ENCODE data around the gene KCNQ5. TPM values are rescaled to one million over a fixed set of nuclear protein-coding genes. Genes with fewer than 3 reads are reported as not detected.

KCNQ5 gene
- total and polyA plus RNA-seq, 9 donors, result 0.28 to 0.86 (median 0.57) TPM

DNA sequence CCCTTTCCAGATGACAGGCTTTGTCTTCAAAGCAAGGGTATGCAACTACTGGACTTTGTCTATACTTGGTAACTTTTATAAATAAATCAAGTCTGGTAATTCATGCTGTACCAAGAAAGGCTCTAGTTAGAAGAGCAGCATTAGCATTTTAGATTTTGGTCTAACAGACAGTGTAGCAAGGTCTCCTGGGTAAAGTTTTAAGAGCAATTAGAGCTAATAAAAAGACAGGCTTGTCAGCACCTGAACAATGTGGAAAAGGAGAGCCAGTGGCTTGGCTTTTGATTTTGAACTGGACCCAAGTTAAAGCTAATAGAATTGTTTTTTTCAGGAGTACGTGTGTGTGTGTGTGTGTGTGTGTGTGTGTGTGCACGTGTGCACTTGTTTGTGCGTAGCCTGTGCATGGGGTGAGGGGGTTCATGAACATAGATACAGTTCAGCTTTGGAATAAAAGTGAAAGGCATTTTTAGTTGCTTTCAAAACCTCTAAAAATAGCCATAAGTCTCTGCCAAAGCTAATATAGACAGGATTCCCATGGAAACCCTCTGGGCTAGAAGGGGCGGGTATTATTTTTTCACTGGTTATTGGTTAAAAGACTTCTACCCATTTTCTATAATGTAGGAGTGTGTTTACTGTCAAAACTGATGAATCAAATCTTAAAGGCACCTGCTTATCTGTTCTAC is 138.4 kb downstream of the KCNQ5 start:
- Histone ChIP-seq H3K27ac (ENCODE audit: low read length) (no peak overlapping the region), H3K4me3 (ENCODE audit: low read length) (no peak overlapping the region), H3K27me3 (ENCODE audit: control insufficient read depth, insufficient read depth, low read length) (no peaks in the 10 kb centered on the region), H3K36me3 (ENCODE audit: control insufficient read depth, insufficient read depth, low read length) (no peaks in the 10 kb centered on the region), H3K9me3 (replicated peaks; ENCODE audit: control insufficient read depth, low read depth, low read length) (no peaks in the 10 kb centered on the region), H3K4me1 (ENCODE audit: control insufficient read depth, insufficient read depth, low read length) (no peaks in the 10 kb centered on the region)
- 20% methylated on average over 3 of the region's 4 CpGs for WGBS (ENCODE audit: insufficient coverage)
- DNase-seq, result peak; percentile 65

DNA sequence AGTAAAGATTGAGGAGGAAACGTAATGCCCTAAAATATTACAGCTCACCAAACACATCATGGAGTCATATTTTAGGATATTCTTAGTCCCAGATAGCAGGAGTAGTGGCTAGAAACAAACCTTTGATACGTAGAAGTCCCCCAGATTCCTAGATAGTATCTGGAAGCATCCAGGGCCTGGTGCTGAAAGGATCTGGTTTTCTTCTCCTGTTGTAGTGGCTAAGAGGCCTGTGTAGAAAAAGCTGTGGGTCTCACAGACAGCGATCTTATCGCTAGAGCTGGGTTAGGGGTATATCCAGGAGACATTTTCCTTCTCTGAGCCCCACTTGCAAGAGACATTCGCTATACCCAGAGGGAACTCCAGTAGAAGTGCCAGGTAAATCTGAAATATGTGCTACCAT is 139.9 kb downstream of the KCNQ5 start:
- Histone ChIP-seq H3K27me3 (ENCODE audit: control insufficient read depth, insufficient read depth, low read length) (no peaks in the 10 kb centered on the region), H3K4me3 (ENCODE audit: low read length) (no peak overlapping the region), H3K4me1 (ENCODE audit: control insufficient read depth, insufficient read depth, low read length) (no peaks in the 10 kb centered on the region), H3K27ac (ENCODE audit: low read length) (no peak overlapping the region), H3K9me3 (replicated peaks; ENCODE audit: control insufficient read depth, low read depth, low read length) (no peaks in the 10 kb centered on the region), H3K36me3 (ENCODE audit: control insufficient read depth, insufficient read depth, low read length) (no peaks in the 10 kb centered on the region)
- DNase-seq, result no peak
- 50% methylated on average over 1 of the region's 5 CpGs for WGBS (ENCODE audit: insufficient coverage)

DNA sequence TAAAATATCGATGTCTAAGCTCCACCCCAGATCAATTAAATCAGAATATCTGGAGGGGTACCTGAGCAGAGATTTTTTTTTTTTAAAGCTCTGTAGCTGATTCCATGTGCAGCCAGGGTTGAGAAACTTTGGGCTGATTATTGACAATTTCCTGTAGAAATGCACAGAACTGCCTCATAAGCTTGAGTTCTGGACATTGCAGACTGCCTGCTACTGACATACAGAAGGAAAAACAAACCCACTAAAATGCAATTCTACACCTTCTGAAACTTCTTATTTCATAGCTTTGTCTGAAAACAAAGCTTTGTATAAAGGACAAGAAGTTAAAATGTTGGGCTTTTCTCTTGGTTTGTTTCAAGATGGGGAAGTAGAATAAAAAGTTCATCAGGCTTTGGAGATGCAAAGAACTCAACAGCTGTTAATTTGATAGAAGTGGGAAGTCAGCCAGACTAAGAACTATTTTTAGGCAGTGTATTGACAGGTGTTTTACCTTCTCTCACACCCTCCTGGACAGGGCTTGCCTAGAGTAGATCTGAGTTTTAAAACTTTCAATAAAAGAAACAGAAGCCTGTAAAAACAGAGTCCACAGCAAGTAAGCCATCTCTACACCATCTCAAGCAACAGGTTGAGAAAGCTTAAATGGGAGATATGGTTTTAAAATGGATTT is 147.7 kb downstream of the KCNQ5 start:
- Histone ChIP-seq H3K9me3 (replicated peaks; ENCODE audit: control insufficient read depth, low read depth, low read length) (no peaks in the 10 kb centered on the region), H3K27me3 (ENCODE audit: control insufficient read depth, insufficient read depth, low read length) (no peaks in the 10 kb centered on the region), H3K4me3 (ENCODE audit: low read length) (no peak overlapping the region), H3K4me1 (ENCODE audit: control insufficient read depth, insufficient read depth, low read length) (no peaks in the 10 kb centered on the region), H3K27ac (ENCODE audit: low read length) (no peak overlapping the region), H3K36me3 (ENCODE audit: control insufficient read depth, insufficient read depth, low read length) (no peaks in the 10 kb centered on the region)
- WGBS (ENCODE audit: insufficient coverage), result no CpG with 5 or more reads among the region's 1 CpG
- peak; percentile 24 for DNase-seq

DNA sequence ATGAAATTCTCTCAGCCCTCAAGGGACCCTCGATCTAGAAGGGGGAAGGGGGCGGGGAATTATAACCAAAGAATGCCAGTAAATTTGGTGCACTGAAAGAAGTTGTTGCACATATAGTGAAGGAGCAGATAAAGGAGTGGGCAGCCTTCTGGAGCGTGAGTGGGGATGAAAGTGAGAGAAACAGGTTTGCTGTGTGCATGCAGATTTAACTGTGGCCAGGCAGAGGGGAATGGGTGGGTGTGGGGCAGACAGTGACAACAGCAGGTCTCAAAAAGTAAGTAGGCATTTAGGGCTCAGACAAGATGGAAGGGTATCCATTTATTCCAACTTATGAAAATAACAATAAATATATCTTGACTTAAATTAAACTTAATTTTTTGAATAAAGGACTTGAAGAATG is 149.1 kb downstream of the KCNQ5 start:
- Histone ChIP-seq H3K9me3 (replicated peaks; ENCODE audit: control insufficient read depth, low read depth, low read length) (no peaks in the 10 kb centered on the region), H3K36me3 (ENCODE audit: control insufficient read depth, insufficient read depth, low read length) (no peaks in the 10 kb centered on the region), H3K27ac (ENCODE audit: low read length) (no peak overlapping the region), H3K27me3 (ENCODE audit: control insufficient read depth, insufficient read depth, low read length) (no peaks in the 10 kb centered on the region), H3K4me1 (ENCODE audit: control insufficient read depth, insufficient read depth, low read length) (no peaks in the 10 kb centered on the region), H3K4me3 (ENCODE audit: low read length) (no peak overlapping the region)
- no peak for DNase-seq
- WGBS (ENCODE audit: insufficient coverage), result 68% methylated on average over 3 of the region's 3 CpGs

DNA sequence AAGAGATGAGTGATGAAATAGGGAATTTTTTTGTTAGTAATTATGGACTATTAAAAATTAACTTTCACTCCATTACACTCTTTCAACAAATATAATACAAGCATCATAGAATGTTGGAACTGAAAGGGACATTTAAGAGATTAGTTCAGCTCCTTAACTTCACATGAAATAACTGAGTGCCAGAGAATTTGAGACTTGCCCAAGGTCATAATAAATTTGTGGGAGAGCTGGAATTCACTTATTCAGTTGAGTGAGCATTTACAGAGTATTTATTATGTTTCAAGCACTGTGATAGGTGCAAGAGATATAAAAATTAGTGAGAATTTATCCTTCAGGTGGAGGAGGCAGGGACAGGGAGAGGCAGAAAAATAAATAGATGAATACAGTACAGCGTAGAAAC is 154.6 kb downstream of the KCNQ5 start:
- Histone ChIP-seq H3K27ac (ENCODE audit: low read length) (no peak overlapping the region), H3K9me3 (replicated peaks; ENCODE audit: control insufficient read depth, low read depth, low read length) (no peaks in the 10 kb centered on the region), H3K4me1 (ENCODE audit: control insufficient read depth, insufficient read depth, low read length) (no peaks in the 10 kb centered on the region), H3K36me3 (ENCODE audit: control insufficient read depth, insufficient read depth, low read length) (no peaks in the 10 kb centered on the region), H3K4me3 (ENCODE audit: low read length) (no peak overlapping the region), H3K27me3 (ENCODE audit: control insufficient read depth, insufficient read depth, low read length) (no peaks in the 10 kb centered on the region)
- 100% methylated on average over 1 of the region's 1 CpG for WGBS (ENCODE audit: insufficient coverage)
- DNase-seq, result no peak

DNA sequence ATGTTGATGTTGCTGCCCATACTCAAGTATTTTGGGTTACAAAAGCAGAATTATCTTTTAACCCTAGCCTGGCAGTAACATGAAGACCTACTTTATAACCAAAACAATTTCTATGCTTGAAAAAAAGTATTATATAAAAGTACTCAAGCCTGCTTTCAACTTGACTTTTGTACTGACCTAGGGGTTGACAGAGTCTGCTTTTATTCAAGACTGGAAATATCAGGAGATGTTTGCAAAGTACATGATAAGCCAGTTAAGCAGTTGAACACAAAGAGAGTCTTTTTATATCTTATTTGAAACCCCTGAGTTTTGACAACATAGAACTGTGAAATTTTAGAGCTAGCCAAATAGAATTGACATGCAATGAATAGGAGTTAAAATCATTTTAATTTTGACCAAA is 159.8 kb downstream of the KCNQ5 start:
- DNase-seq, result no peak
- no peaks in the 10 kb centered on the region for H3K36me3 ChIP-seq (ENCODE audit: control insufficient read depth, insufficient read depth, low read length)
- H3K27me3 ChIP-seq (ENCODE audit: control insufficient read depth, insufficient read depth, low read length), result no peaks in the 10 kb centered on the region
- no peak overlapping the region for H3K4me3 ChIP-seq (ENCODE audit: low read length)
- H3K27ac ChIP-seq (ENCODE audit: low read length), result no peak overlapping the region
- H3K9me3 ChIP-seq (replicated peaks; ENCODE audit: control insufficient read depth, low read depth, low read length), result no peaks in the 10 kb centered on the region
- H3K4me1 ChIP-seq (ENCODE audit: control insufficient read depth, insufficient read depth, low read length), result no peaks in the 10 kb centered on the region

DNA sequence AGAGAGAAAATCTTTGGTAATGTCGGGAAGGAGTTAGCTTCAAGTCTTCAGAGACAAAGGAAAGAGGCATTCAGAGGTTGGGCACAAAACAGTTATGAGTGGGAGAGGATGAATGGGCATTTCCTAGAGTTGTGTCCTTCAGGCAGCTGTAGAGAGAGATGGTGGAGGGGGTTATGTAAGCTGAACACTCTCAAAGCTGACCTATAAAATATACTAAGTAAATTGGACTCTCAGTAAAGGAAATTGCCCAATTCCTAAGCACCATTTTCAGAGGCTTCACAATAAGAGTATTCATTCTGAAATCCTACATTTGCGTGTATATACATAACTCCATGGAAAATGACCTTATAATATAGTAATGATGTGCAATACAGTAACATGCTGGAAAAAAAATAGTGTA is 161.2 kb downstream of the KCNQ5 start:
- no peaks in the 10 kb centered on the region for H3K9me3 ChIP-seq (replicated peaks; ENCODE audit: control insufficient read depth, low read depth, low read length)
- no peaks in the 10 kb centered on the region for H3K27me3 ChIP-seq (ENCODE audit: control insufficient read depth, insufficient read depth, low read length)
- H3K4me3 ChIP-seq (ENCODE audit: low read length), result no peak overlapping the region
- WGBS (ENCODE audit: insufficient coverage), result 89% methylated on average over 1 of the region's 2 CpGs
- no peaks in the 10 kb centered on the region for H3K4me1 ChIP-seq (ENCODE audit: control insufficient read depth, insufficient read depth, low read length)
- no peaks in the 10 kb centered on the region for H3K36me3 ChIP-seq (ENCODE audit: control insufficient read depth, insufficient read depth, low read length)
- DNase-seq, result no peak
- no peak overlapping the region for H3K27ac ChIP-seq (ENCODE audit: low read length)

DNA sequence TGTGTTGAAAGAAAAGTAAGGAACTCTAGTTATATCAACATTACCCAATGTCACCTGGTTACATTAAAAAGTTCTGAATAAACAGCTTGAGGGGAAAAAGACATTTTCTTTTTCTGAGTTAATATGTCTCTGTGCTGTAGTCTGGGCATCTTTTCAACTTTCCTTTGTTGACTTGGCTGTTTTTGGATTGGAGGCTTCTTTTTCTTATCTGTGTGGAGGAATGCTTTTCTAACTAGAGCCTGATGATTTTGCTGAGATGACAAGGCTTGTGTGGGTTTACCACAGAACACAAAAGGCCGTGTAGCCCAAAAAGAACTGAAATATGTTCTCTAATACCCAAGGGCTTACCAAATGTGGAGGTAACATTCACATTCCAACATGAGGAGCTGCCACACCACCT is 161.8 kb downstream of the KCNQ5 start:
- WGBS (ENCODE audit: insufficient coverage), result no CpG with 5 or more reads among the region's 1 CpG
- DNase-seq, result peak; percentile 55
- no peaks in the 10 kb centered on the region for H3K27me3 ChIP-seq (ENCODE audit: control insufficient read depth, insufficient read depth, low read length)
- H3K27ac ChIP-seq (ENCODE audit: low read length), result no peak overlapping the region
- no peak overlapping the region for H3K4me3 ChIP-seq (ENCODE audit: low read length)
- no peaks in the 10 kb centered on the region for H3K9me3 ChIP-seq (replicated peaks; ENCODE audit: control insufficient read depth, low read depth, low read length)
- H3K4me1 ChIP-seq (ENCODE audit: control insufficient read depth, insufficient read depth, low read length), result no peaks in the 10 kb centered on the region
- no peaks in the 10 kb centered on the region for H3K36me3 ChIP-seq (ENCODE audit: control insufficient read depth, insufficient read depth, low read length)

DNA sequence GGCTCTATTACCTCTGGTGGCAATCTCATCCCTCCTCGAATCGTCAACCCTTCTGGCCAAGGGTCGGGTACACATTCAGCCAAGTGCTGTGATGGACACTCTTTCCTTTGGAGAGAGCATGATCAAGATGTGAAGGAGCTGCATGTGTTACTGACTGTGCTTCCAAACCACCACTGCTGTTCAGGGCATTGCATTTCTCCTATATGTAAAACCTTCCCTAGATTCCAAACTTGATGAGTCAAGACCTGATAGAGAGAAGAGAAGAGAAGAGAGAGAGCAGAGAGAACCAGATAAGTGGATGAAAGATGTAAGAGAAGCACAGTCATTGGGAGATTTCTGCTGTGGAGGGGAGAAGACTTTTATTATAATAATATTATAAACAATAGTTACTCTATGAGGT is 162.2 kb downstream of the KCNQ5 start:
- H3K9me3 ChIP-seq (replicated peaks; ENCODE audit: control insufficient read depth, low read depth, low read length), result no peaks in the 10 kb centered on the region
- H3K27me3 ChIP-seq (ENCODE audit: control insufficient read depth, insufficient read depth, low read length), result no peaks in the 10 kb centered on the region
- no CpG with 5 or more reads among the region's 3 CpGs for WGBS (ENCODE audit: insufficient coverage)
- no peak overlapping the region for H3K27ac ChIP-seq (ENCODE audit: low read length)
- H3K4me1 ChIP-seq (ENCODE audit: control insufficient read depth, insufficient read depth, low read length), result no peaks in the 10 kb centered on the region
- H3K36me3 ChIP-seq (ENCODE audit: control insufficient read depth, insufficient read depth, low read length), result no peaks in the 10 kb centered on the region
- no peak overlapping the region for H3K4me3 ChIP-seq (ENCODE audit: low read length)
- no peak for DNase-seq

DNA sequence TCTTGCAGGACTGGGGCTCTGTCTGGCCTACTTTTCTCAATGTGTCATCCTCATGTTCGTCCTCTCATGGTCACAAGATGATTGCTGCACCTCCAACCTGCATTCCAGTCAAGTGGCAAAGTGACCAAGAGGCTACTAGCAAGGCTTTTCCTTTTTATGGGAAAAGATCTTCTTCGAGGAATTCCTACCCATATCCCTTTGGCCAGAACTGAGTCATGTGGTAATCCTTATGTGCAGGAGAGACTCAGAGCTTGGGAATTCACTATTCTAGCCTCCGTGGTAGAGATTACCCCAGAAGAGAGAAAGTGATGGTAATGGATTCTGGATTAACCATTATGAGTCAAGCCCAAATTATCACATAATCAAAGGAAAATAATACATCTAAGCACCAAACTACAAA is 162.7 kb downstream of the KCNQ5 start:
- 63% methylated on average over 1 of the region's 3 CpGs for WGBS (ENCODE audit: insufficient coverage)
- no peaks in the 10 kb centered on the region for H3K9me3 ChIP-seq (replicated peaks; ENCODE audit: control insufficient read depth, low read depth, low read length)
- no peaks in the 10 kb centered on the region for H3K27me3 ChIP-seq (ENCODE audit: control insufficient read depth, insufficient read depth, low read length)
- no peak for DNase-seq
- no peaks in the 10 kb centered on the region for H3K36me3 ChIP-seq (ENCODE audit: control insufficient read depth, insufficient read depth, low read length)
- H3K4me3 ChIP-seq (ENCODE audit: low read length), result no peak overlapping the region
- H3K27ac ChIP-seq (ENCODE audit: low read length), result no peak overlapping the region
- no peaks in the 10 kb centered on the region for H3K4me1 ChIP-seq (ENCODE audit: control insufficient read depth, insufficient read depth, low read length)
